Activated CD8-positive, alpha-beta T cell treated with anti-CD3 and anti-CD28 coated beads for 36 hours (primary cell): ENCODE results near the gene NCOR2. TPM values are rescaled to one million over a fixed set of nuclear protein-coding genes. Genes with fewer than 3 reads are reported as not detected.

Source experiments
- ATAC-seq: fragments of 200-7000 bp; cut with Tn5 transposase; one replicate; pipeline ENCODE4 v1.10.0; 2021; ENCODE audit warnings: mild to moderate bottlenecking, moderate library complexity
- CTCF ChIA-PET: fragments of 350-600 bp; sonication (Branson Sonifier 250); formaldehyde crosslinking; loops from one replicate; lab custom pipeline; 2021; ENCODE audit warnings: antibody characterized with exemption; lab: Charles Lee
- POLR2A ChIA-PET: fragments of 350-600 bp; sonication (Branson Sonifier 250); formaldehyde crosslinking; loops from one replicate; lab custom pipeline; 2021; ENCODE audit warnings: antibody characterized with exemption; lab: Charles Lee
- DNase-seq: peaks from one replicate; pipeline ENCODE4 v3.0.0-alpha.2; 2020
- H3K27ac Mint-ChIP-seq: one replicate; pipeline ENCODE4 v1.8.0; 2021; ENCODE audit warnings: mild to moderate bottlenecking, mixed read lengths
- H3K27me3 Mint-ChIP-seq: one replicate; pipeline ENCODE4 v1.8.0; 2021; ENCODE audit warnings: mixed read lengths
- H3K36me3 Mint-ChIP-seq: one replicate; pipeline ENCODE4 v1.8.0; 2021; ENCODE audit warnings: low read depth, mixed read lengths
- H3K4me1 Mint-ChIP-seq: one replicate; pipeline ENCODE4 v1.8.0; 2021; ENCODE audit warnings: low read depth, mixed read lengths
- H3K4me3 Mint-ChIP-seq: one replicate; pipeline ENCODE4 v1.8.0; 2021; ENCODE audit warnings: mild to moderate bottlenecking, moderate library complexity, mixed read lengths
- H3K9me3 Mint-ChIP-seq: one replicate; pipeline ENCODE4 v1.8.0; 2021; ENCODE audit warnings: mixed read lengths
- CTCF ChIP-seq: fragments of 200-600 bp; IDR thresholded peaks from one replicate; pipeline ENCODE4 v1.8.0; 2022; ENCODE audit warnings: antibody characterized with exemption, mild to moderate bottlenecking
- intact Hi-C: fragments of 100-400 bp; cut with micrococcal nuclease; formaldehyde crosslinking; loops from one replicate; pipeline ENCODE4 v1.10.0; 2022
- total RNA-seq, 2 experiments: library from RNA; stranded (reverse); gene quantifications; one replicate each; pipeline ENCODE4 v1.2.3, GENCODE V29; 2021

Gene NCOR2
- total RNA-seq, 2 experiments from 2014 or later: 105 to 110 TPM

- H3K9me3 Mint-ChIP-seq: no peaks in the 10 kb centered on the region
- ATAC-seq: no peak
- H3K27ac Mint-ChIP-seq: no peak overlapping the region
- TF ChIP-seq CTCF: no peak
- H3K4me1 Mint-ChIP-seq: peaks cover 37% of the 10 kb centered on the region
- intact Hi-C loops: no loop called here
- no peaks in the 10 kb centered on the region for H3K27me3 Mint-ChIP-seq
- H3K36me3 Mint-ChIP-seq: peaks cover 16% of the 10 kb centered on the region
- H3K4me3 Mint-ChIP-seq: no peak overlapping the region
- ChIA-PET CTCF (no interaction called here), POLR2A (no interaction called here)
- DNase-seq: no peak
These were observed 30.8 kb downstream of the NCOR2 start for GRCh38 chr12:124536641-124537040.

DNA sequence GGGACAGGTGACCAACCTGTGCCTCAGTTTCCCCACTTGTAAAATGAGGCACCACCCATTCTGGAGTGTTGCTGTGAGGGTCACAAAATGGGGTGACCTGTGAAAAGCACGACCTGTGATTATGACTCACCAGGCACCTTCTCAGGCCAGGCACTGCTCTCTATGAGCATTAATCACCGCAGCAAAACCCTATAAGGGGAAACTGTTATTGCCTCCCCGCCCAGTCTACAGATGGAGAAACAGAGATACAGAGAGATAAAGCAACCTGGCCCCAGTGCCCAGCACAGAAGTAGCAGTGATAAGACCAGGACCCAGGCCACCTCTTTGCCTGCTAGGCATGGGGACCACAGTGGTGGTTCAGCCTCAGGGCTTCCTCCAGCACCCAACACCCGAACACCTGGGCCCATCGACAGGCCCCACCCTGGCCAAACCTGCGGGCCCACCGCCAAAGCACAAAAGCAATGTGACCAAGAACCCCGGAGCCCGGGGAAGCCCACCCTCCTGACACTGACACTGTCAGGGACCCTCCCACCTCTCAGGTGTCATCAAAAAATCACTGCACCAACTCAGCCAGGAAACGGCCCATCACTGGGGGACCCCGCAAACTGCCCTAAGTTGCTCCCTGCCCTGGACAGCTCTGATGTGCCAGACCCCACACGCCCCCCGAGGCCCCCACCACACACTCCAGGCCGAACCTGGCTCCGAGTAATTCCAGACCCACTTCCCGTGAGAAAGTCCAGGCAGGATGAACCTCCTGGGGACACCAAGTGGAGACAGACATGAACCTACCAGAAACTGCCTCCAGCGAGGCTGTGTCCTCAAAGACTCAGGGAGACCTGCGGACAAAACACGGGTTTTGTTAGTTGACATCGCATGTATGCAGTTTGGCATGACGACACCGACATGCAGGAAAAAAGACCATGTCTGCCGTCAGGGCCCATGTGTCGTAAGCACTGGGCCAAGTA is 32.4 kb downstream of the NCOR2 start:
- Mint-ChIP-seq H3K27ac (no peak overlapping the region), H3K27me3 (no peaks in the 10 kb centered on the region)
- CTCF ChIA-PET: no interaction called here

GRCh38 chr12:124533456-124533855 is 34.0 kb downstream of the NCOR2 start:
- H3K27me3 Mint-ChIP-seq: no peaks in the 10 kb centered on the region
- H3K27ac Mint-ChIP-seq: no peak overlapping the region
- no peak for TF ChIP-seq CTCF
- CTCF ChIA-PET: interaction anchor here (0.5 kb wide), 1 partner anchor 159 kb away, joined by 3 read pairs; no protein-coding TSS in a partner anchor
- H3K36me3 Mint-ChIP-seq: peaks cover 16% of the 10 kb centered on the region
- peaks cover 27% of the 10 kb centered on the region for H3K4me1 Mint-ChIP-seq
- POLR2A ChIA-PET: interaction anchor here (0.6 to 1.6 kb wide), 2 partner anchors 40 to 179 kb away, joined by 3 to 4 read pairs; no protein-coding TSS in a partner anchor
- DNase-seq: no peak
- ATAC-seq: no peak
- H3K4me3 Mint-ChIP-seq: no peak overlapping the region
- intact Hi-C loops: no loop called here
- H3K9me3 Mint-ChIP-seq: no peaks in the 10 kb centered on the region

More for the DNA sequence above, 32.4 kb downstream of the NCOR2 start:
- H3K4me3 Mint-ChIP-seq: no peak overlapping the region
- DNase-seq (no peak), ATAC-seq (no peak)
- peaks cover 37% of the 10 kb centered on the region for H3K4me1 Mint-ChIP-seq
- TF ChIP-seq CTCF: no peak
- POLR2A ChIA-PET: interaction anchor here (1.6 kb wide), 1 partner anchor 41 kb away, joined by 4 read pairs; no protein-coding TSS in a partner anchor
- intact Hi-C loops: no loop called here
- H3K36me3 Mint-ChIP-seq: peaks cover 16% of the 10 kb centered on the region
- H3K9me3 Mint-ChIP-seq: no peaks in the 10 kb centered on the region

DNA sequence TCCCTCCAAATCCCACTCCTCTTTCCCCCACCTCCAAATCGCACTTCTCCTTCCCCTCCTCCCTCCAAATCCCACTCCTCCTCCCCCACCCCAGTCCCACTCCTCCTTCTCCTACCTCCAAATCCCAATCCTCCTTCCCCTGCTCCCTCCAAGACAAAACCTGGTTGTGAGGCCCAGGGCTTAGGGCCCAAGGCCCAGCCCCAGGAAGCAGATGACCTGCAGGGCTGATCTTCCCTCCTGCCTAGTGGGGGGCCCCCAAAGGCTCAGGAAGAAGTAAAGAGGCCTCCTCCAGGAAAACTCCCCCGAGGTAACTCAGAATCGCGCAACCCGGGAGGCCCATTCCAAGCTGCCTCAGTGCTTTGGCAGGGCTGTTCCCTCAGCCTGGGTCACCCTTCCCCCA is 34.4 kb downstream of the NCOR2 start:
- ChIA-PET CTCF (no interaction called here), POLR2A (interaction anchor here (1.6 kb wide), 1 partner anchor 39 kb away, joined by 4 read pairs; no protein-coding TSS in a partner anchor)
- no peak for TF ChIP-seq CTCF
- Mint-ChIP-seq H3K9me3 (no peaks in the 10 kb centered on the region), H3K4me3 (no peak overlapping the region), H3K27me3 (no peaks in the 10 kb centered on the region), H3K4me1 (peaks cover 22% of the 10 kb centered on the region), H3K27ac (no peak overlapping the region), H3K36me3 (peaks cover 16% of the 10 kb centered on the region)
- no peak for DNase-seq
- ATAC-seq: no peak
- intact Hi-C loops: no loop called here

GRCh38 chr12:124532331-124532750 is 35.1 kb downstream of the NCOR2 start:
- H3K27me3 Mint-ChIP-seq: no peaks in the 10 kb centered on the region
- ATAC-seq (no peak), DNase-seq (no peak)
- no peak for TF ChIP-seq CTCF
- ChIA-PET CTCF (no interaction called here), POLR2A (interaction anchor here (0.6 kb wide), 1 partner anchor 382 kb away, joined by 3 read pairs; the partner anchor contains the start of gene UBC)
- H3K4me1 Mint-ChIP-seq: peaks cover 20% of the 10 kb centered on the region
- H3K4me3 Mint-ChIP-seq: no peak overlapping the region
- H3K27ac Mint-ChIP-seq: no peak overlapping the region
- intact Hi-C loops: no loop called here
- H3K9me3 Mint-ChIP-seq: no peaks in the 10 kb centered on the region
- peaks cover 16% of the 10 kb centered on the region for H3K36me3 Mint-ChIP-seq
